Stimulated activated CD4-positive, alpha-beta T cell treated with anti-CD3 and anti-CD28 coated beads, Interleukin-12 subunit alpha, Interleukin-12 subunit beta, amount 100 ng/mL, for 4 hours (primary cell): ENCODE results near the gene TMEM14C.

Experiments
- DNase-seq: peaks from one replicate; pipeline ENCODE4 v3.0.0-alpha.2; 2020

Gene TMEM14C

DNA sequence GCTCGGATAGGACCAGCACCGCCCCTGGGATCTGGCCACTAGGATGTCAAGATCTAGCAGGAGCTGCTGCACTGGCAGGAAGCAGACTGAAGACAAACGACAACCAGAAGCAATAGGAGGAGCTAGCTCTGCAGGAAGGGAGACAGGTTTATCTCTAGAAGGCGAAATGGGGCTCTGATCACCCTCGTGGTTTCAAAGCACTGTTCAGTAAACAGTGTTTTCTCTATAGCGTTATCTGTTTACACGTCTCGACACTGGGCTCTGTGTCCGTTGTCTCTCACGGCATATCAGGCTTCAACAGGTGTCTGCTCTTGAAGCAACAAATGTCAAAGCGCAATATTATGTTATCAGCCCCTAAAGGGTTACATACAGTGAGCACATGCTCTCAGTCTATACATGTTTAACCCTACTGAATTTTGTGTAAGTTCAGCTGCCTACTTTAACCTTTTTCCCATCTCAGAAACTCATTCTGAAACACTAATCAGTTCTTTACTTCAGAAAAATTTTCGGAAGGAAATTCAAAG lies 48.6 kb downstream of the TMEM14C start:
- no peak for DNase-seq

DNA sequence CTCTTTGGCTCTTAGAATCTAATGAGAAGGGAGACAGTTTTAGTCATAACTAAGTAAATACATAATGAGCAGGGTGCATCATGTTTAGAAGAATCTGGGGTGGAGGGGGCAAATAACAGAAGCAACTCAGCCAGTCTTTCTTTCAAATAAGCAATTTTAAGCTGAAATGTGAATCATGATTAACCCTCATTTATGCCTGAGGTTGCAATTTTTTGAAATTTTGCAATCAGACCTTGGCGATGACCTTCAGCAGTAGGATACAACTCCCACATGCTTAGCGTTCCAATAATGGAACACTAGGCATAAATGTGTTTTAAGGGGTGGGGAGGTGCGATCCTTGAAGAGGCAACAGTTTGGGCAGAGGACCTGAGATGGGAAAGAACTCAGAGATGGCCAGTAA lies 55.4 kb downstream of the TMEM14C start:
- no peak for DNase-seq

DNA sequence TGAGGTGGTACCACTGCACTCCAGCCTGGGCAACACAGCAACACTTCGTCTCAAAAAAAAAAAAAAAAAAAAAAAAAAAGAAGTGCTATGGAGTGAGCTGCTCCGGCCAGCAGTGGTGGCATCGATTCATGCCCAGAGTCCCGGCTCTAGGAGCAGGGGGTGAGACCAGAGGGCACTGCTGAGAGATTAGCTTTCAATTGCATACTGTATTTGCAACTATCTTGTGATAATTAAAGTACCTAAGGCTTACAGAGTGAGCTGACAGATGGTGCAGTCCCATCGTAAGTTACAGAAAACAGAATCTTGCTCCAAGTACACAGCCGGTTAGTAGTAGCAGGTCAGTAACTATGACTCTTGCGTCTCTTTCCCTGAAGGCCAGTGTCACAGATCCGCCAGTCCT lies 56.2 kb downstream of the TMEM14C start:
- no peak for DNase-seq
